Sigmoid colon (tissue), 7 donors: ENCODE results near the gene FASLG. TPM values are rescaled to one million over a fixed set of nuclear protein-coding genes. Genes with fewer than 3 reads are reported as not detected.

Source experiments
- DNase-seq: peaks from one replicate; pipeline ENCODE4 v3.0.0-alpha.2; 2019
- H3K27ac ChIP-seq, 4 donors: fragments of 200-600 bp; sonication (generic); one replicate each; pipeline ENCODE4 v1.5.1; 2016 to 2019; ENCODE audit warnings: mild to moderate bottlenecking in 1 of 4
- H3K27me3 ChIP-seq, 3 donors: fragments of 200-600 bp; sonication (generic); one replicate each; pipeline ENCODE4 v1.5.1; 2019; ENCODE audit warnings: mild to moderate bottlenecking in 1 of 3
- H3K36me3 ChIP-seq, 4 donors: fragments of 200-600 bp; sonication (generic); one replicate each; pipeline ENCODE4 v1.5.1; 2016 to 2019
- H3K4me1 ChIP-seq, 4 donors: fragments of 200-600 bp; sonication (generic); one replicate each; pipeline ENCODE4 v1.5.1; 2017 to 2019
- H3K4me3 ChIP-seq, 4 donors: fragments of 200-600 bp; sonication (generic); one replicate each; pipeline ENCODE4 v1.5.1; 2017 to 2019; ENCODE audit warnings: mild to moderate bottlenecking in 2 of 4, moderate library complexity in 1 of 4
- H3K9me3 ChIP-seq, 4 donors: fragments of 200-600 bp in 3 of 4; sonication (generic) in 3 of 4; one replicate each; pipeline versions ENCODE4 v1.5.1 to v1.6.1; 2013 to 2019
- CTCF ChIP-seq, 4 experiments: fragments of 450-650 bp in 3 of 4; fragments of 200-600 bp in 1 of 4; IDR thresholded peaks; one replicate each; pipeline ENCODE4 v1.5.1; 2016 to 2019; ENCODE audit warnings: antibody characterized with exemption in 4 of 4, mild to moderate bottlenecking in 3 of 4, moderate library complexity in 2 of 4
- EP300 ChIP-seq, 4 donors: sonication (generic); formaldehyde crosslinking; IDR thresholded peaks; one replicate each; pipeline ENCODE4 v1.6.1; 2017; ENCODE audit warnings: antibody characterized with exemption in 4 of 4
- POLR2A ChIP-seq, 2 donors: fragments of 450-650 bp; IDR thresholded peaks; one replicate each; pipeline ENCODE4 v1.6.1; 2016; ENCODE audit warnings: antibody characterized with exemption in 2 of 2, mild to moderate bottlenecking in 2 of 2, moderate library complexity in 2 of 2
- POLR2AphosphoS5 ChIP-seq, 4 donors: sonication (generic); formaldehyde crosslinking; IDR thresholded peaks; one replicate each; pipeline ENCODE4 v1.6.1; 2017; ENCODE audit warnings: antibody characterized with exemption in 4 of 4
- WGBS, 2 donors: extraction: QIAGEN DNeasy Blood & Tissue Kit; methylation state at CpG; one replicate each; pipeline ENCODE4 v1.1.7; 2013; 5-methylcytosine and 5-hydroxymethylcytosine counted together
- intact Hi-C: fragments of 100-400 bp; cut with DNase I; formaldehyde crosslinking; loops from one replicate; pipeline ENCODE4 v1.15.1; 2023
- polyA plus RNA-seq, 3 donors: library from polyadenylated mRNA; stranded (reverse); fragments of 200-250 nt; gene quantifications; one replicate each; pipeline ENCODE4 v1.2.3, GENCODE V29; 2013
- total RNA-seq, 4 donors: library from RNA; depleted of rRNA; stranded (reverse); fragments of >200 nt; gene quantifications; one replicate each; pipeline ENCODE4 v1.1.0, GENCODE V29; 2016
- donor health status: healthy with polysubstance abuse.
- donor health status: Bipolar disorder and iron deficiency.
- donor health status: healthy.

The FASLG gene
- total and polyA plus RNA-seq, 7 donors = 0.31 TPM; not detected in 6

- intact Hi-C loops = no loop called here
- Histone ChIP-seq H3K36me3 (no peaks in the 10 kb centered on the region), H3K4me3 (no peak overlapping the region), H3K4me1 (no peaks in the 10 kb centered on the region), H3K9me3 (peaks cover 0 to 3% (median 0%) of the 10 kb centered on the region in 4 donors), H3K27me3 (no peaks in the 10 kb centered on the region), H3K27ac (no peak overlapping the region)
- TF ChIP-seq POLR2A (IDR thresholded peaks at IDR 0.05) (no peak), EP300 (IDR thresholded peaks at IDR 0.05) (no peak)
- WGBS, 2 donors = 85 to 91% methylated on average over 3 of the region's 3 CpGs
- DNase-seq = no peak
Measured at GRCh38 chr1:172668097-172668496, 9.2 kb downstream of the FASLG start.

- H3K4me1 ChIP-seq = no peaks in the 10 kb centered on the region
- no peak for DNase-seq
- H3K36me3 ChIP-seq = no peaks in the 10 kb centered on the region
- H3K27ac ChIP-seq = no peak overlapping the region
- H3K9me3 ChIP-seq = peaks cover 0 to 3% (median 0%) of the 10 kb centered on the region in 4 donors
- TF ChIP-seq CTCF (IDR thresholded peaks at IDR 0.05) (no peak), EP300 (IDR thresholded peaks at IDR 0.05) (no peak), POLR2A (IDR thresholded peaks at IDR 0.05) (no peak), POLR2AphosphoS5 (IDR thresholded peaks at IDR 0.05) (no peak)
- 89 to 95% methylated on average over 3 of the region's 3 CpGs for WGBS, 2 donors
- no peaks in the 10 kb centered on the region for H3K27me3 ChIP-seq
- H3K4me3 ChIP-seq = no peak overlapping the region
- intact Hi-C loops = no loop called here
Measured at GRCh38 chr1:172669011-172669410, 10.1 kb downstream of the FASLG start.

GRCh38 chr1:172670316-172670715, 11.4 kb downstream of the FASLG start:
- Histone ChIP-seq H3K4me1 (no peaks in the 10 kb centered on the region), H3K36me3 (no peaks in the 10 kb centered on the region), H3K27ac (no peak overlapping the region), H3K9me3 (no peaks in the 10 kb centered on the region), H3K4me3 (no peak overlapping the region), H3K27me3 (no peaks in the 10 kb centered on the region)
- DNase-seq = no peak
- intact Hi-C loops = no loop called here
- TF ChIP-seq EP300 (IDR thresholded peaks at IDR 0.05) = no peak
- TF ChIP-seq CTCF (IDR thresholded peaks at IDR 0.05) = no peak
- no peak for TF ChIP-seq POLR2A (IDR thresholded peaks at IDR 0.05)
- TF ChIP-seq POLR2AphosphoS5 (IDR thresholded peaks at IDR 0.05) = no peak
- WGBS, 2 donors = 60 to 83% methylated on average over 4 of the region's 4 CpGs

- 56 to 71% methylated on average over 4 of the region's 4 CpGs for WGBS, 2 donors
- Histone ChIP-seq H3K27me3 (no peaks in the 10 kb centered on the region), H3K36me3 (no peaks in the 10 kb centered on the region), H3K27ac (no peak overlapping the region), H3K9me3 (no peaks in the 10 kb centered on the region), H3K4me3 (no peak overlapping the region), H3K4me1 (no peaks in the 10 kb centered on the region)
- no peak for TF ChIP-seq POLR2A (IDR thresholded peaks at IDR 0.05)
- TF ChIP-seq CTCF (IDR thresholded peaks at IDR 0.05) = no peak
- TF ChIP-seq POLR2AphosphoS5 (IDR thresholded peaks at IDR 0.05) = no peak
- no peak for DNase-seq
- intact Hi-C loops = no loop called here
Measured at GRCh38 chr1:172670791-172671190, 11.9 kb downstream of the FASLG start.

- no peak overlapping the region for H3K4me3 ChIP-seq
- intact Hi-C loops = no loop called here
- DNase-seq = no peak
- H3K36me3 ChIP-seq = no peaks in the 10 kb centered on the region
- no peak overlapping the region for H3K27ac ChIP-seq
- no peaks in the 10 kb centered on the region for H3K9me3 ChIP-seq
- no peaks in the 10 kb centered on the region for H3K4me1 ChIP-seq
- no peak for TF ChIP-seq EP300 (IDR thresholded peaks at IDR 0.05)
- TF ChIP-seq POLR2AphosphoS5 (IDR thresholded peaks at IDR 0.05) = no peak
- no peak for TF ChIP-seq CTCF (IDR thresholded peaks at IDR 0.05)
- TF ChIP-seq POLR2A (IDR thresholded peaks at IDR 0.05) = no peak
- no peaks in the 10 kb centered on the region for H3K27me3 ChIP-seq
Measured at GRCh38 chr1:172671591-172671990, 12.7 kb downstream of the FASLG start.
